Left hindlimb (tissue), 1 donor: ENCODE measurements around the gene UPK3BL1.
"Not testable (repeated sequence)": the region's sequence is repeated elsewhere in the genome, so short reads cannot be mapped to it uniquely, and the experiment has no call there.

Experiments
- DNase-seq: peaks from one replicate; pipeline ENCODE4 v3.0.0-alpha.2; 2018

Gene UPK3BL1, protein sequence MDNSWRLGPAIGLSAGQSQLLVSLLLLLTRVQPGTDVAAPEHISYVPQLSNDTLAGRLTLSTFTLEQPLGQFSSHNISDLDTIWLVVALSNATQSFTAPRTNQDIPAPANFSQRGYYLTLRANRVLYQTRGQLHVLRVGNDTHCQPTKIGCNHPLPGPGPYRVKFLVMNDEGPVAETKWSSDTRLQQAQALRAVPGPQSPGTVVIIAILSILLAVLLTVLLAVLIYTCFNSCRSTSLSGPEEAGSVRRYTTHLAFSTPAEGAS

DNA sequence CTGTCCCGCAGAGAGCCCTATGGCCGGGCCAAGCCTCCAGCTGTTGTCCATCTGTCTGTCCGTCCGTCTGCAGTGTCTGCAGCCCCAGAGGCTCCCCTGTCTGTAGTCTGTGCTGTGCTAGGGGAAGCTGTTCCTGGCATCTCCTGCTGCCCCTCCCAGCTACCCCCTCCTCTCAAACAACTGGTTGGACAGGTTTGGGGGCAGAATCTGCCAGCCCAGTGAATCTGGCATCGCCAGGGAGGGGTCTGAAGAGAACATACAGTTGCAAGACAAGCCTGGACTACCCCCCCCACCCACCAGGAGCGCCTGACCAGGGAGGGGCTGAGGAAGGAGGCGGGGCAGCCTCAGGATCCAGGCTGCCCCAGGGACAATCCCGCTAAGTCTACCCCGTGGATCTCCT lies at the start of gene UPK3BL1:
Gene UPK3BL1 (minus strand): TSS at position 101 of the 400 bp plus-strand sequence. CDS start 50 bp downstream, at position 51.
- DNase-seq, result not testable (repeated sequence)

- DNase-seq, result not testable (repeated sequence)
These were observed 48.0 kb upstream of the UPK3BL1 start for GRCh38 chr7:102690602-102691001.

- not testable (repeated sequence) for DNase-seq
These were observed 47.1 kb upstream of the UPK3BL1 start for GRCh38 chr7:102689436-102690282.

DNA sequence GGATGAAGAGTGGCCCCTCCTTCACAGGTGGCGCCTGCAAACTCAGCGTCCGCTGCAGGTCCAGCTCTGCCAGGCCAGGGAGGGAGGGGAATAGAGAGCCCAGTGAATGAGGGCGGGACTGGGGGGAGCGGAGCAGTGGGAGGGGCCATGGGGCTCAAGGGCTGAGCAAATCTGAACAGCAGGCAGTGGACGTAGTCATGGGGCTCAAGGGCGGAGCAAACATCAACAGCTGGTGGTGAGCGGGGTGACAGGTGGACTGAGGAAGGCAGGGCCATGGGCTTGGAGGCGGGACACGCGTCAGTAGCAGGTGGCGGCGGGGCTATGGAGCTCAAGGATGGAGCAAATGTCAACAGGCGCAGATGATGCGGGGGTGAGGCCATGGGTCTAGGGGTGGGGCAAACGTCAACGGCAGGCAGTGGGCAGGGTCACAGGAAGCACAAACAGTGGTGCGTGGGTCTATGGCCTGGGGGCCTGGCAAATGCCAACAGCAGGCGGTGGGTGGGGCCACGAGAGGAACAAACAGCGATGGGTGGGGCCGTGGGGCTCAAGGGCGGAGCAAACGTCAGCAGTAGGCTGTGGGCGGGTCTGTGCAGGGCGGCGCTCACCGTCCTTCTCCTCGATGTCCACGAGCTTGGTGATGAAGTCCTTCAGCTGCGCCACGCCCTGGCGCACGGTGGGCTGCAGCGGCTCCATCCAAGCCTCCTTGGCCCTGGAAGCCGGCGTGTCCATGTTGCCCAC lies 45.9 kb upstream of the UPK3BL1 start:
- DNase-seq, result not testable (repeated sequence)

GRCh38 chr7:102682560-102682959 lies 40.0 kb upstream of the UPK3BL1 start:
- not testable (repeated sequence) for DNase-seq

DNA sequence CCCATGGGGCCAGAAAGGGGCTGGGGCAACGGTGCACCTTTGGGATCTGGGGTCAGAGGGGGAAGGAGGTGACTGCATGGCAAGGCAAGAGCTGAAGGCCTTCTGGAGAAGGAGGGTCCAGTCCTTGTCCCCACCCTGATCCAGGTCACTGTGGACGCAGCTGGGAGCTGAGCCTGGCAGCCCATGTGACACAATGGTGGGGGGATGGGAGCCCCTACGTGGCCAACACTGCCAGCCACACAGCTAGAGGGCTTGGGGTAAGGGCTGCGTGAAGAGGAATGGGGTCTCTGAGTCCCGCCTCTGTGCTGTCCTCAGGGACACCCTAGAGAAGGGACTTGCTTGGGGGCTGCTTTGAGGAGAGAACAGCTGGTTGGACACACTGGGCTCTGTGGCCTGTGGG lies 38.2 kb upstream of the UPK3BL1 start:
- DNase-seq, result not testable (repeated sequence)

- not testable (repeated sequence) for DNase-seq
These were observed 33.0 kb upstream of the UPK3BL1 start for GRCh38 chr7:102675545-102675944.

- DNase-seq, result not testable (repeated sequence)
These were observed 31.0 kb upstream of the UPK3BL1 start for GRCh38 chr7:102673447-102674067.

DNA sequence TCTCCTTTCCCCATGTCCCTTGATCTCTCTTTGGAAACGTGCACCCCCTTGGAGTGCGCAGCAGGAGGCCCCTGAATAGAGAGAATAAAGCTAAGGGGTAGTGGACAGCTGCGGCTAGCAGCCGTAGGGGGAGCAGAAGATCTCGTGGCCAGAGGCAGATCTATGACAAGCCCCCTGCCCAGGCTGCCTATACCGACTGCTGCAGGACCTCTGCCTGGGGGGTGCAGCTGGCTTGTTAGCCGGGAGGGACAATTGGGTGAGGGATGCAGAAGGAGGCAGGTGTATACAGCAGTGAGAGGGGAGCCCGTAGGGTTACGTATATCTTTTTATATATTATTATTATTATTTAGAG lies 29.3 kb upstream of the UPK3BL1 start:
- not testable (repeated sequence) for DNase-seq

DNA sequence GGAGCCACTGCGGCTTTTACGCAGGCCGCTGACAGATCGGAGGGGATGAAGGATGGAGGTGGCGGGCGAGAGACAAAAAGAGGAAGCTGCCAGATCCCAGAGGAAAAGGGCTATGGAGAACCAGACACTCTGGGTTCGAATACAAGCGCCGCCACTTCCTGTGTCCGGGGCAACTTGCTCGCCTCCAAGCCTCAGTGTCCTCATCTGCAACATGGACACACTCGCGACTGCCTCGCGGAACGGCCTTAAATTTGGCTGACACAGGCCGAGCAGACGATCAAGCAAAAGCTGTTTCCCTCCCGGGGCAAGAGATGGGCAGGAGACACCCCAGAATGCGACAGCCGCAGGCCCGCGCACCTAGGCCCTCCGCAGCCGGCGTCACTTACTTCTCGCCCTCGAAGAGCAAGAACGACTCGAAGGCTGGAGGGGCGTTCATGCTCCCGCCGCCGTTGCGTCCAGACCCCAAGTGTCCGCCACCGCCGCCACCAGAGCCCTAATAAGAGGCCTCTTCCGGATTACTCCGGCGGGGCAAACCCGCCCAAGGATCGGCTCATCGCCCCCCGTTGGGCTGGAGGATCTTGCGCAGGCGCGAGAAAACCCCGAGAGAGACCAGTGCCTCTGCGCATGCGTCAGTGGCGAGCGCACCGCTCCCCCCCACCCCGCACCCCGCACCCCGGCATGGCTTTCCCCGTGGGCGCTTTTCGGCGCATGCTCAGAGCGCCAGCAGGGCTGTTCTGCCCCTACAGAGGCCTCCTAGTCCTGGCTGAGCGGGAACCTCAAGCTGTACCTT lies 28.8 kb upstream of the UPK3BL1 start, which contains the start of gene POLR2J2:
Gene POLR2J2 (minus strand): TSS at position 498 of the 790 bp plus-strand sequence. CDS start 62 bp downstream, at position 436.
- peak; percentile 88 for DNase-seq

DNA sequence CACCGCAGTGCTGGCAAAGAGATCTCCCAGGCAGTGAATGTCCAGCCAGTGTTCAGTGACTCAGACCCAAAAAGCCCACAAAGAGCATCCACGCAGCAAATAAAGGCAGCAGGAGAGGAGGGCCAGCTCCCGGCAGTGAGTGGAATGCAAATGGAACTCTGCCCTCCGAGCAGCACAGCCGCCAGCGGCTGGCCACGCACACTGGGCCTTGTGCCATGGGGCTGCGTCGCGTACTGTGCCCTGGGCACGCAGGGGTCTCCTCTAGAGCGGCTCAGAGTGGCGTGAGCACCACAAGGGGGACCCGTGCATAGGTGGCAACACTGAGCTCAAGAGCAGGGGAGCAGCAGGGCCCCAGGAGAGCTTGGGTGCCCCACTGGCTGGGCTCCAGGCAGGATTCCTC lies 24.9 kb upstream of the UPK3BL1 start:
- DNase-seq, result not testable (repeated sequence)

GRCh38 chr7:102666850-102667249 lies 24.3 kb upstream of the UPK3BL1 start:
- not testable (repeated sequence) for DNase-seq

- not testable (repeated sequence) for DNase-seq
These were observed 22.2 kb upstream of the UPK3BL1 start for GRCh38 chr7:102664765-102665164.

- not testable (repeated sequence) for DNase-seq
These were observed 7.3 kb upstream of the UPK3BL1 start, which contains the start of gene SPDYE2B for GRCh38 chr7:102649924-102650323. SPDYE2B (plus strand) TSS chr7:102650319; CDS start chr7:102652349, 2,030 bp downstream.

GRCh38 chr7:102647813-102648212 lies 5.2 kb upstream of the UPK3BL1 start:
- DNase-seq, result not testable (repeated sequence)

- not testable (repeated sequence) for DNase-seq
These were observed 813 bp upstream of the UPK3BL1 start for GRCh38 chr7:102643404-102643803.

GRCh38 chr7:102638848-102639247 lies 3.7 kb downstream of the UPK3BL1 start:
- not testable (repeated sequence) for DNase-seq

DNA sequence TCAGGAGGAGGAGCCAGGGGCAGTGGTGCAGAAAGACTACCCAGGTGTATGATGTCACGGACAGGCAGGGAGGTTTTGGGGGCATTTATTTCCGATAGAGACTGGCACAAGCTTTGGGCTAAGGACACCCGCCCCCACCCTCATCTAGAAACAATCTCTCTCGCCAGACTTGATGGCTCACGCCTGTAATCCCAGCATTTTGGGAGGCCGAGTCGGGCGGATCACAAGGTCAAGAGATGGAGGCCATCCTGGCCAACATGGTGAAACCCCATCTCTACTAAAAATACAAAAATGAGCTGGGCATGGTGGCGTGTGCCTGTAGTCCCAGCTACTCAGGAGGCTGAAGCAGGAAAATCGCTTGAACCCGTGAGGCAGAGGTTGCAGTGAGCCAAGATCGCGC lies 5.6 kb downstream of the UPK3BL1 start:
- DNase-seq, result not testable (repeated sequence)

GRCh38 chr7:102635354-102635753 lies 7.2 kb downstream of the UPK3BL1 start:
- not testable (repeated sequence) for DNase-seq

GRCh38 chr7:102634299-102634698 lies 8.3 kb downstream of the UPK3BL1 start:
- DNase-seq, result not testable (repeated sequence)

GRCh38 chr7:102630622-102631021 lies 12.0 kb downstream of the UPK3BL1 start:
- DNase-seq, result not testable (repeated sequence)
